DMS153 treated with DMSO at 0.1 percent for 48 hours (cell line): Measurements from ENCODE around the gene NADK.
"Not testable (repeated sequence)": the region's sequence is repeated elsewhere in the genome, so short reads cannot be mapped to it uniquely, and the experiment has no call there.

Source experiments
- DNase-seq: peaks from one replicate; lab custom pipeline; 2025; ENCODE audit not compliant: unreplicated experiment; lab: John Stamatoyannopoulos, UW

NADK gene

GRCh38 chr1:1707241-1707640, 71.0 kb downstream of the NADK start:
- not testable (repeated sequence) for DNase-seq

GRCh38 chr1:1705623-1706022, 72.6 kb downstream of the NADK start:
- DNase-seq: not testable (repeated sequence)

DNA sequence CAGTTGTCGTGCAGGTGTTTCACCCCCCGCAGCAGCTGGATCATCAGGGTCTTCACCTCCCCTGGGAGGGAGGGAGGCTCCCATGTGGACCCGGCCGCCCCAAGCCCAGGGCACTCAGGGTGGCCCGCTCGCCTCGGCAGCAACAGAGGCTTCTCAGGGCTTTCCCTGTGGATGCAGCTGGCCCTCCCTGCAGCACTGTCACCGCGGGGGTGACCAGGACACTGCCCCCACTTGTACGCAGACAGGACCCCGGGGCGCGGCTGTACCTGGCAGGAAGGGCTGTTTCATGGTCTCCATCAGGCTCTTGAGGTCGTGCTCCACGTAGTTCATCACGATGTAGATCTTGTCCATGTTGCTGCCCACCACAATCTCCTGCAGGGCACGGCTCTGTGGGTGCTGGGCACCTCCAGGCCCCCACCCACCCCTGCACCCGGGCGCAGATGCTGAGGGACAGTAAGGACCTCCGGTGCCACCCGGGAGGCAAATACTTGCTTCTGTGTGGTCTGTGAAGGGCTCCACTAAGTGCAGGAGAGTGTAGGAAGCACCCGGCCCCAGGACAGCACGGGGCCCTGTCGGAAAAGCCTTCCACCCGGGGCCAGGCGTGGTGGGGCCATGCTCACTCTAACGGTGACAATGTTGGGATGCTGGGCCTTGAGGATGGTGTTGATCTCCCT, 73.8 kb downstream of the NADK start:
- not testable (repeated sequence) for DNase-seq

DNA sequence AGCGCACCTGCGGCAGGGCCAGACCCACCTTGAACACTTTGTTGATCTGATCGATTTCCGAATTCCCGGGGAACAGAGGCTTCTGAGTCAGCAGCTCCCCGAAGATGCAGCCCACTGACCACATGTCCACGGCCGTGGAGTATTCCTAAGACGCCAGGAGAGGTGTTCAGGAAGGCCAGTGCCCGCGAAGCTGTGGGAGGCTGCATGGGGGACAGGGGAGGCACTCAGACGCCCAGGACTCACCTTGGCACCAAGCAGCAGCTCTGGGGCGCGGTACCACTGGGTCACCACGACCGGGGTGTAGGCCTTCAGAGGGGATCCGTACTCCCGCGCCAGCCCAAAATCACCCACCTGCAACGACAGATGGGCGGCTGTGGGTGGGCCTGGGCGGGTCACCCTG, 74.5 kb downstream of the NADK start:
- DNase-seq: no peak

- DNase-seq: not testable (repeated sequence)
Measured at GRCh38 chr1:1702506-1702905, 75.8 kb downstream of the NADK start.
